BJ (cell line): ENCODE data around the gene NLRP1. TPM values are rescaled to one million over a fixed set of nuclear protein-coding genes. Genes with fewer than 3 reads are reported as not detected.

ENCODE experiments used
- CTCF ChIA-PET: fragments of 350-600 bp; formaldehyde crosslinking; extraction: SDS; loops from one replicate; lab custom pipeline; 2021; ENCODE audit warnings: antibody characterized with exemption, inconsistent platforms; lab: Yijun Ruan, JAX
- POLR2A ChIA-PET: fragments of 300-600 bp; sonication (Branson Sonifier 250); formaldehyde crosslinking; extraction: SDS; loops from one replicate; lab custom pipeline; 2021; ENCODE audit warnings: antibody characterized with exemption; lab: Charles Lee
- DNase-seq: peaks from one replicate; pipeline ENCODE4 v3.0.0-alpha.2; 2011; ENCODE audit warnings: low read depth
- H3K27me3 ChIP-seq: 2 replicates; pipeline ENCODE4 v1.6.0; 2011; ENCODE audit warnings: low read length; ENCODE audit not compliant: control insufficient read depth, insufficient read depth
- H3K36me3 ChIP-seq: 2 replicates; pipeline ENCODE4 v1.5.1; 2011; ENCODE audit warnings: low read length; ENCODE audit not compliant: control insufficient read depth, insufficient read depth
- H3K4me3 ChIP-seq: 2 replicates; pipeline ENCODE4 v1.5.1; 2011; ENCODE audit warnings: low read depth, mild to moderate bottlenecking, control low read depth, low read length
- polyA plus RNA-seq: library from polyadenylated mRNA; depleted of rRNA; stranded (reverse); fragments of >200 nt; gene quantifications from 2 replicates; pipeline ENCODE4 v1.2.3, GENCODE V29; 2011
- TF ChIP-seq, protein P1 (sequence below): IDR thresholded peaks from 2 replicates; pipeline ENCODE4 v1.5.1; 2011; ENCODE audit warnings: low read depth, mild to moderate bottlenecking, control low read depth, inconsistent platforms, low read length, moderate library complexity; ENCODE audit not compliant: insufficient read depth

NLRP1 gene
- polyA plus RNA-seq, 1 experiment = 29.3 TPM

DNA sequence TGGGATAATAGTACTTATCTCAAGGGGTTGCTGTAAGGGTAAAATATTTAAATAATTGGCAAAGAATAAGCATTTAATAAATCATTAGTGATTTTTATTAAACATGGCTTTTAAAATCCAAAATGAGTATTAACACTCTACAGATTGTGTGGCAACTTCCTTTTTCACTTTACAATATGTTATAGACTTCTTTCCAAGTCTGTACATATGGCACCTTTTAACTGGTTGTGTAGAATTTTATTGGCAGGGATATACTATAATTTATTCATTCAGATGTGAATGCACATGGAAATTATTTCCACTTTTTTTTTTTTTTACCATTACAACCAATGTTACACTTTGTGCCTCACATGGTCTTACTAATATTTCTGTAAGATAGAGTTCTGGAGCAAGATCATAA, 15.7 kb upstream of the NLRP1 start:
- TF ChIP-seq, protein P1, sequence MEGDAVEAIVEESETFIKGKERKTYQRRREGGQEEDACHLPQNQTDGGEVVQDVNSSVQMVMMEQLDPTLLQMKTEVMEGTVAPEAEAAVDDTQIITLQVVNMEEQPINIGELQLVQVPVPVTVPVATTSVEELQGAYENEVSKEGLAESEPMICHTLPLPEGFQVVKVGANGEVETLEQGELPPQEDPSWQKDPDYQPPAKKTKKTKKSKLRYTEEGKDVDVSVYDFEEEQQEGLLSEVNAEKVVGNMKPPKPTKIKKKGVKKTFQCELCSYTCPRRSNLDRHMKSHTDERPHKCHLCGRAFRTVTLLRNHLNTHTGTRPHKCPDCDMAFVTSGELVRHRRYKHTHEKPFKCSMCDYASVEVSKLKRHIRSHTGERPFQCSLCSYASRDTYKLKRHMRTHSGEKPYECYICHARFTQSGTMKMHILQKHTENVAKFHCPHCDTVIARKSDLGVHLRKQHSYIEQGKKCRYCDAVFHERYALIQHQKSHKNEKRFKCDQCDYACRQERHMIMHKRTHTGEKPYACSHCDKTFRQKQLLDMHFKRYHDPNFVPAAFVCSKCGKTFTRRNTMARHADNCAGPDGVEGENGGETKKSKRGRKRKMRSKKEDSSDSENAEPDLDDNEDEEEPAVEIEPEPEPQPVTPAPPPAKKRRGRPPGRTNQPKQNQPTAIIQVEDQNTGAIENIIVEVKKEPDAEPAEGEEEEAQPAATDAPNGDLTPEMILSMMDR = no peak
- peaks cover 14% of the 10 kb centered on the region for H3K27me3 ChIP-seq
- DNase-seq = no peak
- CTCF ChIA-PET = interaction anchor here (1.9 kb wide), 1 partner anchor 106 kb away, joined by 7 read pairs; no protein-coding TSS in a partner anchor
- H3K36me3 ChIP-seq = no peaks in the 10 kb centered on the region
- H3K4me3 ChIP-seq = no peak overlapping the region
- POLR2A ChIA-PET = no interaction called here

DNA sequence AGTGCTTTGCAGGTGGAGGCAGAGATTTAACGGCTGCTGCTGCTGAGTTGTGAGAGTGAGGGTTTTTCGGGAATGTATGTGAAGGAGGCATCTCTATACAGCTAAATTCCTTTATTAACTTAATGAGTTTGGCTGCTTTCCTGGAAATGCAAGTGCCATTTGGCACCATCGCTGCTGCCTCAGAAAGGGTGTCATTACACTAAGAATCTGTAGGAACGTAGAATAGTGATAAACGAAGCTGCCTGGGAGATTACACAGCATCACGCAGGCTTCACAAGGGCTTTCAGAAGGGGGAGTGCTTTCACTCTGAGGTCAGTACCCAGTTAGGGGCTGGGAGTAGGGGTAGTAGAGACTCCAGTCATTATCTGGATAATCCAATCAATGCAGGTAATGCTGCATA, 14.1 kb upstream of the NLRP1 start:
- ChIA-PET CTCF (interaction anchor here (1.5 to 1.6 kb wide), 2 partner anchors 820 to 825 kb away, joined by 3 to 4 read pairs; no protein-coding TSS in a partner anchor), POLR2A (no interaction called here)
- no peaks in the 10 kb centered on the region for H3K36me3 ChIP-seq
- no peak overlapping the region for H3K4me3 ChIP-seq
- H3K27me3 ChIP-seq = peaks cover 16% of the 10 kb centered on the region
- TF ChIP-seq, protein P1 = no peak
- no peak for DNase-seq

DNA sequence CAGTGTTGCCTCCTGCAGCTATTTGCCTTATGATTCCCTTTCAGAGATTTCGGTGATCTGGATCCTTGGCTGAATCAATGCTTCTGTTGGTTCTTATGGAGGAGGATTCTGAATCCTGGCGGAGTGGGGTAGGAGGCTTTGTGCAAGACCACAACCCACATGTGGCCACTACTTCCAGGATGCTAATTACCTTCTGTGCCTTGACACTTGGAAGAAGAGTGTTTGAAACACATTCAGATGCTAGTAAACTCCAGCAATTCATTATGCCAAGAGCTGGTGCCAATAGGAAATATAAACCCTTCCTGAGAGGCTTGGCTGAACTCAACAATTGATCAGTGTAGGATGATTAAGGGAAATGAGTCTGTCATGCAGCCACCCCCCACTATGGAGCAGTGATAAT, 12.1 kb upstream of the NLRP1 start:
- Histone ChIP-seq H3K36me3 (no peaks in the 10 kb centered on the region), H3K4me3 (no peak overlapping the region), H3K27me3 (peaks cover 16% of the 10 kb centered on the region)
- no peak for DNase-seq
- TF ChIP-seq, protein P1 = no peak
- CTCF ChIA-PET = interaction anchor here (7.7 kb wide), 1 partner anchor 827 kb away, joined by 77 read pairs; no protein-coding TSS in a partner anchor
- POLR2A ChIA-PET = no interaction called here

DNA sequence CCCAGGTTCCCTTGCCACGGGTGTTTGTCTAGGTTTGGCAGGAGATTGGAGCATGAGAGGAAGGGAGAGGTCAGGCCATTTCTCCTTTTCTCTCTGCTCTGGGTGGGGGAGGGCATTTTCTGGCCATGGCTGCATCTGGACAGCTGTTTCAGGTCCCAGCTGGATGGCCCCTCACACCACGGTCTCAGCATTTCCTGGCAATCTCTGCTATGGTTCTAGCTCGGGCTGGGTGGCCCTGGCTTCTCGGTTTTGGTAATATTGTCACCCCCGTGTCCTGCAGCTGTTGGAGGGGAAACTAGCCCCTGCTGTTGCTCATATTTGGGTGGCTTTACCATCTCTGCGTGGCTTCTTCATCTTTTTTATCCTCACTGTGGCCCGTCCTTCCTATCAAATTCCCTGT, 11.5 kb upstream of the NLRP1 start:
- CTCF ChIA-PET = interaction anchor here (0.9 to 7.7 kb wide), 3 partner anchors 13 to 827 kb away, joined by 3 to 77 read pairs (median 4); no protein-coding TSS in a partner anchor
- Histone ChIP-seq H3K27me3 (peaks cover 15% of the 10 kb centered on the region), H3K4me3 (no peak overlapping the region), H3K36me3 (no peaks in the 10 kb centered on the region)
- TF ChIP-seq, protein P1 = no peak
- no peak for DNase-seq
- POLR2A ChIA-PET = no interaction called here

DNA sequence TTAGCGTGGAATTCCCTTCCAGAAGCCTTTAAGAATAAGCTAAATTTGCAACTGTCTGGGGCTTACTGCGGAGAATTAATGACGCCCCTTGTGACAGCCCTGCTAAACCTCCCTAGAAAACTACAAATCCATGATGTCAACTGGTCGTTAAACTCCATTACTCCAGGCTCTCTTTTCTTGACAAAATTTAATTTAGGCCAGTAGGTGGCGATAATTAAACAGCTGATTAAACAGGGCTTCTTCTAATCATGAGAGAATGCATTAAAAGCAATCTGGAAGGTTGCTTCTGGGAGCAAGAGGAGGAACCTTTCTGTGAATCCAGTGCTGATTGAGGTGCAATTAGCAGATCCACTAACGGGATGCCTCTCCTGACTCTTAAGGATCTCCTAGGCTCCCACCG, 8.1 kb upstream of the NLRP1 start:
- POLR2A ChIA-PET = no interaction called here
- H3K4me3 ChIP-seq = no peak overlapping the region
- H3K36me3 ChIP-seq = no peaks in the 10 kb centered on the region
- CTCF ChIA-PET = interaction anchor here (0.6 to 7.7 kb wide), 19 partner anchors 9 to 847 kb away, joined by 3 to 77 read pairs (median 4); no protein-coding TSS in a partner anchor
- TF ChIP-seq, protein P1 = peak; percentile 46
- peaks cover 9% of the 10 kb centered on the region; the same call in 1 of the 2 replicates for H3K27me3 ChIP-seq
- no peak for DNase-seq
